PC-3 (cell line): Measurements from ENCODE around the gene BCAS3. TPM values are rescaled to one million over a fixed set of nuclear protein-coding genes. Genes with fewer than 3 reads are reported as not detected.
A peak's percentile ranks its signal among the peaks of the same experiment; 100 is the strongest.

Experiments
- ATAC-seq: fragments of 200-7000 bp; cut with Tn5 transposase; 2 replicates; pipeline ENCODE4 v1.9.1; 2020; ENCODE audit warnings: mild to moderate bottlenecking, moderate library complexity
- BruUV-seq: library from RNA; stranded (reverse); fragments of 400-500 nt; replicated peaks from 2 replicates; lab custom pipeline; 2021; lab: Mats Ljungman, UMichigan
- CTCF ChIA-PET: fragments of 300-600 bp; sonication (Branson Sonifier 250); formaldehyde crosslinking; loops from one replicate; lab custom pipeline; 2022; ENCODE audit warnings: antibody characterized with exemption; lab: Charles Lee
- POLR2A ChIA-PET: fragments of 300-600 bp; sonication (Branson Sonifier 250); formaldehyde crosslinking; loops from one replicate; lab custom pipeline; 2022; ENCODE audit warnings: antibody characterized with exemption; ENCODE audit not compliant: unreplicated experiment; lab: Charles Lee
- DNase-seq: peaks from one replicate; pipeline ENCODE4 v3.0.0-alpha.2; 2015
- H2AFZ ChIP-seq: fragments of 300-600 bp; sonication (generic); 2 replicates; pipeline ENCODE4 v1.6.0; 2016; ENCODE audit warnings: antibody characterized with exemption, low read length
- H3F3A ChIP-seq: fragments of 300-600 bp; sonication (generic); one replicate; pipeline ENCODE4 v1.6.0; 2017; ENCODE audit warnings: antibody characterized with exemption, low read length, control low read depth, mild to moderate bottlenecking; ENCODE audit not compliant: unreplicated experiment
- H3K27ac ChIP-seq: fragments of 300-600 bp; sonication (generic); 2 replicates; pipeline ENCODE4 v1.5.1; 2016; ENCODE audit warnings: mild to moderate bottlenecking, low read length
- H3K27me3 ChIP-seq: fragments of 300-600 bp; sonication (generic); 2 replicates; pipeline ENCODE4 v1.6.1; 2016; ENCODE audit warnings: low read length, mixed read lengths
- H3K36me3 ChIP-seq: fragments of 300-600 bp; sonication (generic); 2 replicates; pipeline ENCODE4 v1.6.1; 2016; ENCODE audit warnings: low read depth, mixed run types, low read length, mixed read lengths
- H3K4me1 ChIP-seq: fragments of 300-600 bp; sonication (generic); 2 replicates; pipeline ENCODE4 v1.5.1; 2016; ENCODE audit warnings: low read length; ENCODE audit not compliant: insufficient read depth
- H3K4me2 ChIP-seq: fragments of 300-600 bp; sonication (generic); 2 replicates; pipeline ENCODE4 v1.6.0; 2016; ENCODE audit warnings: low read length
- H3K4me3 ChIP-seq: fragments of 300-600 bp; sonication (generic); 2 replicates; pipeline ENCODE4 v1.5.1; 2016; ENCODE audit warnings: mild to moderate bottlenecking, low read length, mixed read lengths
- H3K79me2 ChIP-seq: fragments of 300-600 bp; sonication (generic); 2 replicates; pipeline ENCODE4 v1.6.1; 2017; ENCODE audit warnings: low read length, mixed read lengths
- H3K9ac ChIP-seq: fragments of 300-600 bp; sonication (generic); 2 replicates; pipeline ENCODE4 v1.6.0; 2016; ENCODE audit warnings: mild to moderate bottlenecking, low read length
- H3K9me2 ChIP-seq: fragments of 300-600 bp; sonication (generic); replicated peaks from 2 replicates; pipeline ENCODE4 v1.6.1; 2016; ENCODE audit warnings: mixed run types, low read length, mixed read lengths
- H3K9me3 ChIP-seq: fragments of 300-600 bp; sonication (generic); 2 replicates; pipeline ENCODE4 v1.6.1; 2016; ENCODE audit warnings: low read length, mixed read lengths
- H4K20me1 ChIP-seq: fragments of 300-600 bp; sonication (generic); 2 replicates; pipeline ENCODE4 v1.6.1; 2016; ENCODE audit warnings: low read length, mixed read lengths
- CTCF ChIP-seq: fragments of 300-600 bp; sonication (generic); conservative IDR thresholded peaks from 2 replicates; pipeline ENCODE4 v1.5.1; 2017; ENCODE audit warnings: antibody characterized with exemption, low read depth, mild to moderate bottlenecking, low read length
- EZH2 ChIP-seq: fragments of 300-600 bp; sonication (generic); IDR thresholded peaks from one replicate; pipeline ENCODE4 v1.6.1; 2017; ENCODE audit warnings: antibody characterized with exemption, mild to moderate bottlenecking, low read length; ENCODE audit not compliant: unreplicated experiment
- EZH2phosphoT487 ChIP-seq: fragments of 300-600 bp; sonication (generic); IDR thresholded peaks from 2 replicates; pipeline ENCODE4 v1.6.1; 2018; ENCODE audit warnings: mild to moderate bottlenecking, antibody characterized with exemption, low read length, borderline replicate concordance
- intact Hi-C: fragments of 100-400 bp; cut with micrococcal nuclease; formaldehyde crosslinking; loops from 2 replicates; pipeline ENCODE4 v1.9.0; 2023
- total RNA-seq: library from RNA; depleted of rRNA; stranded (reverse); fragments of >200 nt; gene quantifications from 2 replicates; pipeline ENCODE4 v1.2.3, GENCODE V29; 2014

Gene BCAS3
- total RNA-seq, 1 experiment from 2014 or later, result 25.9 TPM

GRCh38 chr17:61313461-61314326 lies 636.0 kb downstream of the BCAS3 start:
- TF ChIP-seq CTCF (no peak), EZH2phosphoT487 (no peak), EZH2 (no peak)
- Histone ChIP-seq H3K79me2 (no peaks in the 10 kb centered on the region), H3K27me3 (no peaks in the 10 kb centered on the region), H3K9me2 (no peaks in the 10 kb centered on the region), H4K20me1 (no peaks in the 10 kb centered on the region), H3K4me2 (no peak overlapping the region), H3K36me3 (no peaks in the 10 kb centered on the region), H3K4me1 (peaks cover 18% of the 10 kb centered on the region), H3K9ac (no peak overlapping the region), H3F3A (no peaks in the 10 kb centered on the region), H3K9me3 (no peaks in the 10 kb centered on the region), H2AFZ (no peak overlapping the region), H3K27ac (no peak overlapping the region), H3K4me3 (no peak overlapping the region)
- ATAC-seq (no peak), DNase-seq (no peak)
- ChIA-PET POLR2A (interaction anchor here (0.5 kb wide), 1 partner anchor 9 kb away, joined by 5 read pairs; no protein-coding TSS in a partner anchor), CTCF (interaction anchor here (1.0 kb wide), 1 partner anchor 23 kb away, joined by 3 read pairs; no protein-coding TSS in a partner anchor)
- no TSS peak for BruUV-seq
- intact Hi-C loops, result no loop called here

GRCh38 chr17:61314368-61315078 lies 636.9 kb downstream of the BCAS3 start:
- no peaks in the 10 kb centered on the region for H3K9me3 ChIP-seq
- no peaks in the 10 kb centered on the region for H4K20me1 ChIP-seq
- no peak overlapping the region for H2AFZ ChIP-seq
- no TSS peak for BruUV-seq
- ChIA-PET CTCF (interaction anchor here (1.0 kb wide), 1 partner anchor 22 kb away, joined by 3 read pairs; no protein-coding TSS in a partner anchor), POLR2A (no interaction called here)
- no peaks in the 10 kb centered on the region for H3F3A ChIP-seq
- H3K27me3 ChIP-seq, result no peaks in the 10 kb centered on the region
- intact Hi-C loops, result no loop called here
- H3K79me2 ChIP-seq, result no peaks in the 10 kb centered on the region
- DNase-seq (no peak), ATAC-seq (peak; percentile 29)
- H3K4me1 ChIP-seq, result peaks cover 9% of the 10 kb centered on the region; the same call in 1 of the 2 replicates
- no peak overlapping the region for H3K4me2 ChIP-seq
- H3K4me3 ChIP-seq, result no peak overlapping the region
- no peaks in the 10 kb centered on the region for H3K36me3 ChIP-seq
- peak; percentile 27; the same call in 1 of the 2 replicates for TF ChIP-seq CTCF
- TF ChIP-seq EZH2, result no peak
- no peak for TF ChIP-seq EZH2phosphoT487
- H3K27ac ChIP-seq, result no peak overlapping the region
- no peak overlapping the region for H3K9ac ChIP-seq
- no peaks in the 10 kb centered on the region for H3K9me2 ChIP-seq
